HepG2 (cell line): ENCODE data around the gene ITGAE.

Source experiments
- CTCF ChIP-seq: sonication (generic); formaldehyde crosslinking; IDR thresholded peaks from 2 replicates; pipeline ENCODE4 v1.5.0; 2020; ENCODE audit warnings: mild to moderate bottlenecking, missing genetic modification reagents, moderate library complexity
- FOXO4 ChIP-seq: sonication (generic); formaldehyde crosslinking; conservative IDR thresholded peaks from 2 replicates; pipeline ENCODE4 v1.8.1; 2023; ENCODE audit warnings: missing genetic modification reagents
- JUN ChIP-seq: sonication (generic); formaldehyde crosslinking; IDR thresholded peaks from 2 replicates; pipeline ENCODE4 v1.4.0; 2020; ENCODE audit warnings: mild to moderate bottlenecking, missing genetic modification reagents
- ZBTB39 ChIP-seq: sonication (generic); formaldehyde crosslinking; IDR thresholded peaks from 2 replicates; pipeline ENCODE4 v1.5.0; 2020; ENCODE audit warnings: missing genetic modification reagents
- TF ChIP-seq, protein P1 (sequence below): sonication (generic); formaldehyde crosslinking; IDR thresholded peaks from 2 replicates; pipeline ENCODE4 v1.4.0; 2020; ENCODE audit warnings: missing genetic modification reagents; ENCODE audit errors: not compliant biosample characterization
- TF ChIP-seq, protein P2 (sequence below): IDR thresholded peaks from 2 replicates; pipeline ENCODE4 v1.6.1; 2016

DNA sequence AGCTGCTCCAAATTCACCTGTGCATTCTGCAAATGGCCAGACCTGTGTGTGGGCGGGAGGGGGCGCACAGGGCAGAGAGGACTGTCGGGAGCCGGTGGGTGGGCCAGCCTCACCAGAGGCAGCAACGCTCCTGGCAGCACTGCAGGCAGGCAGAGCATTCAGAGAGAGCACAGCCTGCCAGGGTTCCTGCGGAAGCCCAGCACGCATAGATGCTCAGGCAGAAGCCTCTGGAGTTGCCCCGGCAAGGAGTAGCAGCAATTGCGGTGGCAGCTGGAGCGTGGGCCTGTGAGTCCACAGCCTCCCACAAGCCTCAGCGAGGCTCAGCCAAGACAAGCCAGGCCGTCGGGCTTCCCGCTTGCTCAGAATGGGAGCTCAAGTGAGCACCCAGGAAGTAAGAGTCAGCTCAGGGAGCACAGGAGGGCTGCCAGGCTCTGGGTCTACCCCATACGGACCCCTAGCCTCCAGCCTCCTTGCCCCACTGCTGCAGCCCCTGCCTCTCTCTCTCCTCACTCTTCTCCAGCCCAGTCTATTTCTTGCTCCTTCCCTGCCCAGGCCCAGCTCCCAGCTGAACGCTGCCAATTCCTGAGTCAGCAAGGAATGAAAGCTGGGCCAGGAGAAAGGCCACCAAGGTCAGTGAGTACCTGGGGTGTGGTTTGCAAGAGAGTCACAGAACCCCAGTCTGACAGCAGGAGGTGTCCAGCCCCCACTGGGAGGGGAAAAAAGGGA lies 122.7 kb downstream of the ITGAE start:
- TF ChIP-seq FOXO4 (CRISPR knock-in tag), result no peak
- peak; percentile 78 for TF ChIP-seq CTCF (CRISPR knock-in tag)
- no peak for TF ChIP-seq ZBTB39 (CRISPR knock-in tag)
- TF ChIP-seq, protein P1, sequence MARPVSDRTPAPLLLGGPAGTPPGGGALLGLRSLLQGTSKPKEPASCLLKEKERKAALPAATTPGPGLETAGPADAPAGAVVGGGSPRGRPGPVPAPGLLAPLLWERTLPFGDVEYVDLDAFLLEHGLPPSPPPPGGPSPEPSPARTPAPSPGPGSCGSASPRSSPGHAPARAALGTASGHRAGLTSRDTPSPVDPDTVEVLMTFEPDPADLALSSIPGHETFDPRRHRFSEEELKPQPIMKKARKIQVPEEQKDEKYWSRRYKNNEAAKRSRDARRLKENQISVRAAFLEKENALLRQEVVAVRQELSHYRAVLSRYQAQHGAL (CRISPR knock-in tag), result no peak
- no peak for TF ChIP-seq JUN (CRISPR knock-in tag)
- TF ChIP-seq, protein P2, sequence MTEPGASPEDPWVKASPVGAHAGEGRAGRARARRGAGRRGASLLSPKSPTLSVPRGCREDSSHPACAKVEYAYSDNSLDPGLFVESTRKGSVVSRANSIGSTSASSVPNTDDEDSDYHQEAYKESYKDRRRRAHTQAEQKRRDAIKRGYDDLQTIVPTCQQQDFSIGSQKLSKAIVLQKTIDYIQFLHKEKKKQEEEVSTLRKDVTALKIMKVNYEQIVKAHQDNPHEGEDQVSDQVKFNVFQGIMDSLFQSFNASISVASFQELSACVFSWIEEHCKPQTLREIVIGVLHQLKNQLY (CRISPR knock-in tag), result no peak
